ENCODE measurements around the gene MTHFD1.

DNA sequence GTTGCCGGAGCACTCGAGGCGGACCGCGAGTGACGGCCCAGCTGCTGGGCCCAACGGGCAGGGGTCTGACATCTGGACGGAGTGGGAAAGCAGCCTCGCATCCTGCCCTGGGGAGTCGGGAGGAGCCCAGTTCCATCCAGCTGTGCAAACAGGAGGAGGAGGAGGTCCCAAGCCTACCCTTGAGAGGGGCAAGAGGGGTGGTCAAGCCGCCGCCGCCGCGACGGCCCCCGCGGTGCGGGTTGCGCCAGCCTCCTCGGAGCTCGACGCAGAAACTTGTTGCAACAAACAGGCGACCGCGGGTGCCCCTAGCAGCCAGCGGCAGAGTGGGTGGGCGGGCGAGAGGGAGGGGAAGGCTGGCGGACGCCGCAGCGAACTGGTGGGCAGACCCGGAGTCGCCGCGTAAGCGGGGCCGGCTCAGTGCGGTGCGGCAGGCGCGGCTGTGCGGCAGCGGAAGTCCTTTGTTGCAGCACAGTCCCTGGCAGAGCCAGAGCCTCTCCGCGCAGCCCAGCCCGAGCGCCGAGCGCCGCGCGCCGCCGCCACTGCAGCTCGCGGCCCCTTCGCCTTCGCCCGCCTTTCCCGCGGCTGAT lies 116.2 kb downstream of the MTHFD1 start, which contains the start of gene ZBTB1:
- TF ChIP-seq, protein P1, sequence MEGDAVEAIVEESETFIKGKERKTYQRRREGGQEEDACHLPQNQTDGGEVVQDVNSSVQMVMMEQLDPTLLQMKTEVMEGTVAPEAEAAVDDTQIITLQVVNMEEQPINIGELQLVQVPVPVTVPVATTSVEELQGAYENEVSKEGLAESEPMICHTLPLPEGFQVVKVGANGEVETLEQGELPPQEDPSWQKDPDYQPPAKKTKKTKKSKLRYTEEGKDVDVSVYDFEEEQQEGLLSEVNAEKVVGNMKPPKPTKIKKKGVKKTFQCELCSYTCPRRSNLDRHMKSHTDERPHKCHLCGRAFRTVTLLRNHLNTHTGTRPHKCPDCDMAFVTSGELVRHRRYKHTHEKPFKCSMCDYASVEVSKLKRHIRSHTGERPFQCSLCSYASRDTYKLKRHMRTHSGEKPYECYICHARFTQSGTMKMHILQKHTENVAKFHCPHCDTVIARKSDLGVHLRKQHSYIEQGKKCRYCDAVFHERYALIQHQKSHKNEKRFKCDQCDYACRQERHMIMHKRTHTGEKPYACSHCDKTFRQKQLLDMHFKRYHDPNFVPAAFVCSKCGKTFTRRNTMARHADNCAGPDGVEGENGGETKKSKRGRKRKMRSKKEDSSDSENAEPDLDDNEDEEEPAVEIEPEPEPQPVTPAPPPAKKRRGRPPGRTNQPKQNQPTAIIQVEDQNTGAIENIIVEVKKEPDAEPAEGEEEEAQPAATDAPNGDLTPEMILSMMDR (IDR thresholded peaks at IDR 0.05): no peak
- peak; percentile 79 to 82 for TF ChIP-seq POLR2A (IDR thresholded peaks at IDR 0.05)
